GM18858 (cell line): ENCODE data around the gene LHX2.

Source experiments
- ATAC-seq: cut with Tn5 transposase; IDR thresholded peaks from one replicate; pipeline ENCODE4 v1.9.1; 2021; ENCODE audit not compliant: unreplicated experiment

Gene LHX2

GRCh38 chr9:123999661-124000060 is 11.9 kb upstream of the LHX2 start:
- ATAC-seq = no peak

- ATAC-seq = no peak
These were observed 11.3 kb upstream of the LHX2 start for GRCh38 chr9:124000161-124000783.

DNA sequence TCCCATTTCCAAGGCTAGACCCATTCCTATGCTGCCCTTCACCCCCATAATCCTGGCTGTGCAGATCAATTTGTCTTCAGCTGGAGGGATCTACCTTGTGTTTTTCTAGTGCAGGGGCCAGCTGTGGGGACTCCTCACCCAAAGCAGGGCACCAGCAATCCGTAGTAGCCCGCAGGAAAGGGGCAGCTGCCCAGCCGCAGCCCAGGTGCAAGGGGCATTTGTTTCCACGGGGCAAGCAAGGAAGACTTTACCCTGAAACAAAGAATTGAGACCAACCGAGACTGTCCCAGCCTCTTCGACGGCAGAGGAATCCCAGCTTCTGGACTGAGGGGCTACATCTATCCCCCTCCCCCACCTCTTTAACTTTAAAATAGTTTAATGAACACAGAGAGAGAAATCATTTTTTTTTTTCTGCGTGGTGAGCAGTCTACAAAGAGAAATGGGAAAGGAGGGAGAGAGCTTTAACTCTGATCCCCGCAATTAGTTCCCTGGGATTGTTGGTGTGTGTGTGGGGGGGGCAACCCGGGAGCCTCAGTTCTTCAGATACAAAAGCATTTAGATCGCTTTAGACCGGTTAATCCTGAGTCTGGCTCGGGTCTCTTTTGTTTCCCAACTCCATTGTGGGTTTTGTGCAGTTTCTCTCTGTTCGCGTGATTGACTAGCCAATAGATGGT is 10.6 kb upstream of the LHX2 start:
- ATAC-seq = no peak

DNA sequence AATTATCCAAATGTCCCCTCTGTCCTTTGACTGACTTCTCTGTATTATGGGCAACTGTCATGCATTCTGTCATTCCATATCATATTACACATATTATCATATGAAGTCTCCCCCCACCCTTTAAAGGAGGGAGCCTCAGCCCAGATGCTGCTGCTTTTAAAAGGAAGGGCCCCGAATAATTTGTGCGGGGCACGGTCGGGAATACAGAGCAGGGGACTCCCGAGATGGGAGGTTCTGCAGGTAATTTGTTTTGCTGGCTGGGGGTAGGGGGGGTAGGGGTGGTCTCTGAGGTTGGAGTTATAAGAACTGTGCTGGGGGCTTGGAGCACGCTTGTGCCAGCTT is 10.1 kb upstream of the LHX2 start:
- ATAC-seq = no peak

- no peak for ATAC-seq
These were observed 9.6 kb upstream of the LHX2 start for GRCh38 chr9:124001866-124002525.

DNA sequence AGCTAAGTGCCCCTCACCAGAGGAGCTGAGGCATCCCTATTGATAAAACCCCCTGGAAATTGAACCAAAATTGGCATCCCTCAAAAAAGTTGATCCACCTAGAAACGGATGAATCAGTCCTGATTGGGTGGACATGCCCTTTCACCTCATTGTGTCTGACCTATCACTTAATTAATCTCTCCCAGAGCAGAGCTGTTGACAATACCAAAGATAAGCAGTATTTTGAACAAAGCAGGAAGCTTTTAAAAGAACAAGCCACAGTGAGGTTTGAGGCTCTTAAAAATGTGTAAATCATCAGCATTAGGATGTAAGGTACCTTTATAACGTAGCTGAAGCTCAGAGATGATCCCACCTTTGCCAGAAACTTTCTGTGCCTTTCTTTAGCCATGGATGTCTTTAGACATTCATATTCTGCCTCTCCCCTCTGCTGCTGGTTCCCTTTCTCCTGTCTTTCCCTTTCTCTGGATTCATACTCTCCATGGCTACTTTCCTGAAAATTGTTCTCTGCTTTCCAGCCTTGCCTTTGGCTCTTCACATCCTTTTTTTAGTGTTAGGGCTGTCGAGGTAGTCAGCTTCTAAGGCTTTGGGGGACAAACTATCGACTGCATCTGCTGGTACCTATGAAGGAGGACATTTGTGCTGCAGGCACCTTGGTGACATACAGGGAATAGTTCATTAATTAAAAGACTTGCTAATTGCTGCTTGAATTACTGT is 7.8 kb upstream of the LHX2 start:
- no peak for ATAC-seq

GRCh38 chr9:124004593-124004992 is 7.0 kb upstream of the LHX2 start:
- ATAC-seq = no peak

DNA sequence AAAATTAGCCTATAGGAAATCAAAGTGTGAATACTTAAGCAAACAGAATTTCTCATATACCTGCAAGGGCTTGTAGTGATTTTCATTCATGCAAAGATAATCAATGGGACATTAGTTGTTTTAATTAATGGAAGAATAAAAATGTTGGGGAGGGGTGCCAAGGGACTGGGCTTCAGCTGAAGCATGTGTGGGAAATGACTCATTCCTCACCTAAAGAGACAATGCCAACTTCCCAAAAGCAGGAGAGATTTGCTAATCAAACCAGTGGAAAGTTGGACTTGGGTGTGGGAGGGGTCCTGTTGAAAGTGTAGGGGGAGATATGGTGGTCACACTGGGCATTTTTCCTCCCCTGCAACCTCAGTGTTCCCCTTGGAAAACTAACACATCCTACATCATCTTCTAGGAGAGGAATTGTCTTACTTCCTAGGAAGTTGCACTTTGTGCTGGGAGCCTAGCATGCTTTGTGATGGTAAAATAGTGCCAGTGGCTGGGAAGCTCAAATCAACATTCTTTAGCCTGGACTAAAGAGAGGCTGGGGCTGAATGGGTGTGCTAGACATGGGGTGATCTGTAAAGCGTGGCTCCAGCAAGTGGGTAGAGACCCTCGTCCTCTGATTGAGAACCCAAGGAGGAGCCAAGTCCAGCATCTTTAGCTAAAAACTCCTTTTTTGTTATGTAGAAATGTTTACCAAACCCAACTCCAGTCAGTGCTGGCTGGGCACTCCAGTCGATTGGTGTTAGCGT is 6.4 kb upstream of the LHX2 start:
- ATAC-seq = no peak

- ATAC-seq = no peak
These were observed 4.9 kb upstream of the LHX2 start for GRCh38 chr9:124006448-124007361.

GRCh38 chr9:124007565-124008302 is 3.8 kb upstream of the LHX2 start:
- ATAC-seq = no peak

GRCh38 chr9:124008303-124008693 is 3.3 kb upstream of the LHX2 start:
- ATAC-seq = no peak

- ATAC-seq = no peak
These were observed 2.7 kb upstream of the LHX2 start for GRCh38 chr9:124008694-124009530.

- ATAC-seq = no peak
These were observed 1.9 kb upstream of the LHX2 start for GRCh38 chr9:124009531-124010217.

- no peak for ATAC-seq
These were observed 1.3 kb upstream of the LHX2 start for GRCh38 chr9:124010303-124010664.

GRCh38 chr9:124010665-124011321 is 775 bp upstream of the LHX2 start:
- ATAC-seq = no peak

DNA sequence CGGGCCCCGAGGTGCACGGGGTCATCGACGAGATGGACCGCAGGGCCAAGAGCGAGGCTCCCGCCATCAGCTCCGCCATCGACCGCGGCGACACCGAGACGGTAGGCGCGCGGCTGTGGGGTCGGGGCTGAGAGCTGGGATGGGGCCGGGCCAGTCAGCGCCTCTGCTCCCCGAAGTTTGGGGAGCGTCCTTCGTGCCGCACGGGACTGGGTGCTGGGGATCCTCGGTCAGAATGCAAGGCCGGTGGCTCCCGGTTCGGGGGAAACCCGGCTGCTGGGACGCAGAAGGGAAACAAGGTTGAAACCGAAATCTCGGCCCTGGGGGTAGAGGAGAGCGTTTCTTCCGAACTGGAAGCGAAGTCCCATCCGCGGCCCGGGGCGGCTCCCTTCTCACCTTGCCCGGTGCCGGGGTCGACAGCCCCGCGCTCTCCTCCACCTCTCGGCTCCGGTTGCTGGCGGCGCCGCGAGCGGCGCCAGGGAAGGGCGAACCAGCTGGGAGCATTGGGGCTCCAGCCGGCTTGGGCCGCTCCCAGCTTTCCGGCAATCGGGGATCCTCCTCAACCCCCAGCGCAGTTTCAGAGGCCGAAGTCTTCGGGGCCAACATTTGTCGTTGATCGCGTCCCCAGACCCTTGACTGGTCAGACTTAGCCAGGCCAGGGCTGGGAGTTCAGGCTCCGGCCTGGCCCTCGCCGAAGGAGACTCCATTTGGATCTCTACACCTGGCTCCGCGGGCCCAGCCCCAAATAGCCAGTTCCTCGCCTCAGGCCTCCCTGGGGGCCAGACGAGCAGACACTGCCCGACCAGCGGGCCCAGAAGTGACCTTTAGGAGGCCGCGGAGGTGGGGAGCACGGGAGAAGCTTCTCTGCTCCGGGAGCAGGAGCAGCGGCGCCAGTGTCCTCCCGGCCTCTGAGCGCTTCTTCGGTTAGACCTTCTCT is 1.1 kb downstream of the LHX2 start:
- ATAC-seq = no peak
